CD4-positive, alpha-beta T cell (primary cell): ENCODE results near the gene AP4E1. TPM values are rescaled to one million over a fixed set of nuclear protein-coding genes. Genes with fewer than 3 reads are reported as not detected.
"Not testable (repeated sequence)": the region's sequence is repeated elsewhere in the genome, so short reads cannot be mapped to it uniquely, and the experiment has no call there.

Source experiments
- ATAC-seq: fragments of 200-7000 bp; cut with Tn5 transposase; one replicate; pipeline ENCODE4 v1.10.0; 2022; ENCODE audit warnings: mild to moderate bottlenecking; ENCODE audit not compliant: poor library complexity
- CTCF ChIA-PET: fragments of 350-600 bp; sonication (Branson Sonifier 250); formaldehyde crosslinking; loops from one replicate; lab custom pipeline; 2021; ENCODE audit warnings: antibody characterized with exemption, inconsistent platforms; lab: Charles Lee
- POLR2A ChIA-PET: fragments of 350-600 bp; sonication (Branson Sonifier 250); formaldehyde crosslinking; loops from one replicate; lab custom pipeline; 2021; ENCODE audit warnings: antibody characterized with exemption, inconsistent platforms; lab: Charles Lee
- DNase-seq, 14 experiments: peaks; one replicate each; pipeline ENCODE4 v3.0.0-alpha.2; 2013 to 2020; ENCODE audit warnings: mixed read lengths in 2 of 14
- H3K27ac ChIP-seq, 2 donors: one replicate each; pipeline versions ENCODE4 v1.5.1 to v1.7.0; 2013; ENCODE audit warnings: low read length in 2 of 2, low read depth in 1 of 2, mild to moderate bottlenecking in 1 of 2
- H3K27me3 ChIP-seq, 2 experiments: 1 replicate in 1 of 2; 2 replicates in 1 of 2; pipeline versions ENCODE4 v1.6.1 to v1.7.0; 2013; ENCODE audit warnings: low read length in 2 of 2, control low read depth in 1 of 2, mild to moderate bottlenecking in 1 of 2, moderate library complexity in 1 of 2; ENCODE audit not compliant: insufficient read depth in 2 of 2, control insufficient read depth in 1 of 2
- H3K36me3 ChIP-seq: one replicate; pipeline ENCODE4 v1.6.1; 2013; ENCODE audit warnings: low read length, control low read depth; ENCODE audit not compliant: insufficient read depth
- H3K4me1 ChIP-seq: one replicate; pipeline ENCODE4 v1.6.1; 2013; ENCODE audit warnings: low read length, control low read depth; ENCODE audit not compliant: insufficient read depth
- H3K4me3 ChIP-seq: one replicate; pipeline ENCODE4 v1.5.1; 2013; ENCODE audit warnings: mild to moderate bottlenecking, low read length, moderate library complexity
- H3K9me3 ChIP-seq, 2 experiments: 1 replicate in 1 of 2; 2 replicates in 1 of 2; pipeline versions ENCODE4 v1.6.1 to v1.7.0; 2013; ENCODE audit warnings: low read length in 2 of 2, mild to moderate bottlenecking in 2 of 2, control low read depth in 1 of 2, moderate library complexity in 1 of 2; ENCODE audit not compliant: control insufficient read depth in 1 of 2, insufficient read depth in 1 of 2
- H3K27ac Mint-ChIP-seq: one replicate; pipeline ENCODE4 v1.8.0; 2020; ENCODE audit warnings: mixed read lengths
- H3K27me3 Mint-ChIP-seq: one replicate; pipeline ENCODE4 v1.8.0; 2021; ENCODE audit warnings: mixed read lengths
- H3K36me3 Mint-ChIP-seq: one replicate; pipeline ENCODE4 v1.8.0; 2021; ENCODE audit warnings: low read depth, mixed read lengths
- H3K4me1 Mint-ChIP-seq: one replicate; pipeline ENCODE4 v1.8.0; 2021; ENCODE audit warnings: low read depth, mixed read lengths
- H3K4me3 Mint-ChIP-seq: one replicate; pipeline ENCODE4 v1.8.0; 2020; ENCODE audit warnings: mild to moderate bottlenecking, mixed read lengths
- H3K9me3 Mint-ChIP-seq: one replicate; pipeline ENCODE4 v1.8.0; 2020; ENCODE audit warnings: mixed read lengths
- intact Hi-C, 2 experiments: fragments of 100-400 bp; cut with DNase I in 1 of 2; cut with micrococcal nuclease in 1 of 2; formaldehyde crosslinking; loops; one replicate each; pipeline versions ENCODE4 v1.15.1 to v1.9.0; 2023 to 2025; cut with DNase I, micrococcal nuclease
- total RNA-seq, 174 experiments: library from RNA in 2 of 174; stranded (reverse) in 2 of 174; gene quantifications; one replicate each; pipeline ENCODE4 v1.2.3 and lab custom pipeline; 2021 to 2026
- TF ChIP-seq, protein P1 (sequence below): fragments of 200-600 bp; IDR thresholded peaks from one replicate; pipeline ENCODE4 v1.8.0; 2022; ENCODE audit warnings: antibody characterized with exemption, mild to moderate bottlenecking

AP4E1 gene
- total RNA-seq, 2 experiments from 2014 or later = 6.3 to 6.6 TPM

DNA sequence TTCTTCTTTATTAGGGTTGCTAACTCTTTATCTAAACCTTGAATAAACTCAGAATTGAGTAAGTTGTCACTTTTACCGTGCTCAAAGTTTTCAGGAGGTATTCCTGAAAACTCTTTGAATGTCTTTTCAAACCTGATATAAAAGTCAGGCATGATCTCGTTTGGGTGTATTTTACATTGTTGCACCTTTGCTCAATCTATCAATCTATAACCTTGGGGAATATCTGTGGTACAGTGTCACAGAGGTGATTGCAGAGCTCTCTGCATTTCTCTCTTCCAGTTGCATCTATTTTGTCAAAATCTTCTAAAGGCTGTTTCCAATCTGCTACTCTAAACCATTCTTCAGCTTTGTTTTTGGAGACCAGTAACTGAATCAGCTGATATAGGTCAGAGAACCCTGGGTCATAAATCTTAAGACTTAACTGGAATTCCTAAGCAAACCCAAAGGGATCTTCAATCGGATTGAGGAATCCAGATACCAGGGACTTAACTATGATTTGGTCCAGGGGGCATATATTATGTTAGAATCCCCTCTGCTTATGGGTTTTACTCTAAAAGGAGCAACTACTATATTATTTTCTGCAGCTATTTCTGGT, 35.6 kb upstream of the AP4E1 start:
- no peaks in the 10 kb centered on the region for H3K36me3 Mint-ChIP-seq
- H3K27ac ChIP-seq = no peak overlapping the region
- ATAC-seq = no peak

DNA sequence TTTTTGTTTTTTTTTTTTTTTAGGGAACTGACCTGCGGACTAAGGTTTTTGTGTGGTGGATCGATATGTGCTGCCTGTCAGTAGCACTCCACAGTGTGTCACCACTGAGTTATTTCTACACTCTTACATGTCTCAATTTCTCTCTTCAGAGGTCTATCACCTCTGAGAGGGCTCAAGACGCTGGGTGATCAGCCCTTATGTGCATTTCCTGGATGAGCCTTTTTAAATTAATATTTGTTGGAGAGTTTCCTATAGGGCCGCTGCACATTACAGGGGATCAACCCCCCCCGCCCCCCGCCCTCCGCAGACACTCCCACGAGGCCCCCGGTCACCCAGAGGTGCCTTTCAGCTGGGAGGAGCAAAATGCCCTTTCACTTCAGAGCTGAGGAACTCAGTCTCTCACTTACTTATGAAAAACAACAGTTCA, 34.5 kb upstream of the AP4E1 start:
- no peaks in the 10 kb centered on the region for H3K9me3 Mint-ChIP-seq
- TF ChIP-seq, protein P1, sequence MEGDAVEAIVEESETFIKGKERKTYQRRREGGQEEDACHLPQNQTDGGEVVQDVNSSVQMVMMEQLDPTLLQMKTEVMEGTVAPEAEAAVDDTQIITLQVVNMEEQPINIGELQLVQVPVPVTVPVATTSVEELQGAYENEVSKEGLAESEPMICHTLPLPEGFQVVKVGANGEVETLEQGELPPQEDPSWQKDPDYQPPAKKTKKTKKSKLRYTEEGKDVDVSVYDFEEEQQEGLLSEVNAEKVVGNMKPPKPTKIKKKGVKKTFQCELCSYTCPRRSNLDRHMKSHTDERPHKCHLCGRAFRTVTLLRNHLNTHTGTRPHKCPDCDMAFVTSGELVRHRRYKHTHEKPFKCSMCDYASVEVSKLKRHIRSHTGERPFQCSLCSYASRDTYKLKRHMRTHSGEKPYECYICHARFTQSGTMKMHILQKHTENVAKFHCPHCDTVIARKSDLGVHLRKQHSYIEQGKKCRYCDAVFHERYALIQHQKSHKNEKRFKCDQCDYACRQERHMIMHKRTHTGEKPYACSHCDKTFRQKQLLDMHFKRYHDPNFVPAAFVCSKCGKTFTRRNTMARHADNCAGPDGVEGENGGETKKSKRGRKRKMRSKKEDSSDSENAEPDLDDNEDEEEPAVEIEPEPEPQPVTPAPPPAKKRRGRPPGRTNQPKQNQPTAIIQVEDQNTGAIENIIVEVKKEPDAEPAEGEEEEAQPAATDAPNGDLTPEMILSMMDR = no peak
- no peak overlapping the region for H3K4me3 ChIP-seq
- DNase-seq = peak in 1 of 14 experiments; percentile 33
- H3K9me3 ChIP-seq = no peaks in the 10 kb centered on the region
- peaks cover 9% of the 10 kb centered on the region for H3K4me1 Mint-ChIP-seq
- H3K27ac Mint-ChIP-seq = no peak overlapping the region
- no peaks in the 10 kb centered on the region for H3K36me3 Mint-ChIP-seq
- H3K27ac ChIP-seq = no peak overlapping the region
- intact Hi-C loops = no loop called here
- H3K4me3 Mint-ChIP-seq = no peak overlapping the region
- ATAC-seq = no peak
- no peaks in the 10 kb centered on the region for H3K27me3 Mint-ChIP-seq
- ChIA-PET POLR2A (interaction anchor here (1.2 kb wide), 1 partner anchor 35 kb away, joined by 3 read pairs; no protein-coding TSS in a partner anchor), CTCF (interaction anchor here (0.7 kb wide), 1 partner anchor 12 kb away, joined by 3 read pairs; no protein-coding TSS in a partner anchor)
- H3K27me3 ChIP-seq = no peaks in the 10 kb centered on the region
- H3K4me1 ChIP-seq = peaks cover 7% of the 10 kb centered on the region
- no peaks in the 10 kb centered on the region for H3K36me3 ChIP-seq

More for the DNA sequence above, 35.6 kb upstream of the AP4E1 start:
- Mint-ChIP-seq H3K4me1 (peaks cover 8% of the 10 kb centered on the region), H3K27me3 (no peaks in the 10 kb centered on the region), H3K9me3 (no peaks in the 10 kb centered on the region), H3K27ac (no peak overlapping the region), H3K4me3 (no peak overlapping the region)
- ChIA-PET CTCF (interaction anchor here (1.2 kb wide), 1 partner anchor 34 kb away, joined by 3 read pairs; no protein-coding TSS in a partner anchor), POLR2A (interaction anchor here (0.7 kb wide), 1 partner anchor 187 kb away, joined by 3 read pairs; no protein-coding TSS in a partner anchor)
- DNase-seq = no peak
- no peaks in the 10 kb centered on the region for H3K9me3 ChIP-seq
- intact Hi-C loops = no loop called here
- no peak overlapping the region for H3K4me3 ChIP-seq
- H3K27me3 ChIP-seq = no peaks in the 10 kb centered on the region
- TF ChIP-seq, protein P1 = no peak
- peaks cover 4% of the 10 kb centered on the region for H3K4me1 ChIP-seq
- no peaks in the 10 kb centered on the region for H3K36me3 ChIP-seq

DNA sequence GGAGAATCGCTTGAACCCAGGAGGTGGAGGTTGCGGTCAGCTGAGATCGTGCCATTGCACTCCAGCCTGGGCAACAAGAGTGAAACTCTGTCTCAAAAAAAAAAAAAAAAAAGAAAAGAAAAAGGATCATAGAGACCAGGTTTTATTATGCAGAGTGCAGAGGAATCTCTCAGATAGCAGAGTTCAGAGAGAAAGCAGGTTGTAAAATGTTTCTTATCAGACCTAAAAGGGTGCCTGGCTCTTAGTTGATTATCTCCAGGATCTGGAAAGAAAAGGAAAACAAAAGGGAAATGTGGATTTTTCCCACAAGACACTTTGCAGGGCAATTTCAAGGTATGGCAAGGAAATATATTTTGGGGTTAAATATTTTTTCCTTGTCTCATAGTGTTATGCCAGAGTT, 33.2 kb upstream of the AP4E1 start:
- H3K36me3 Mint-ChIP-seq, H3K27me3 ChIP-seq, H3K27ac Mint-ChIP-seq, H3K4me3 ChIP-seq, H3K27me3 Mint-ChIP-seq, H3K9me3 Mint-ChIP-seq, H3K9me3 ChIP-seq, H3K36me3 ChIP-seq, POLR2A ChIA-PET, ATAC-seq, intact Hi-C loops, H3K4me3 Mint-ChIP-seq, H3K27ac ChIP-seq, DNase-seq: not testable (repeated sequence)
- H3K4me1 Mint-ChIP-seq = peaks cover 14% of the 10 kb centered on the region
- peaks cover 12% of the 10 kb centered on the region for H3K4me1 ChIP-seq
- CTCF ChIA-PET = interaction anchor here (2.1 kb wide), 1 partner anchor 11 kb away, joined by 27 read pairs; no protein-coding TSS in a partner anchor
